Islet precursor cell (in vitro differentiated cells): ENCODE results near the gene CLCN3.
A peak's percentile ranks its signal among the peaks of the same experiment; 100 is the strongest.
"Not testable (repeated sequence)": the region's sequence is repeated elsewhere in the genome, so short reads cannot be mapped to it uniquely, and the experiment has no call there.

ENCODE experiments used
- DNase-seq: peaks from one replicate; pipeline ENCODE4 v3.0.0-alpha.2; 2018

The CLCN3 gene

GRCh38 chr4:169658975-169659715 is 38.8 kb downstream of the CLCN3 start:
- no peak for DNase-seq

- DNase-seq: peak; percentile 97
Observed at GRCh38 chr4:169659716-169660670, 39.6 kb downstream of the CLCN3 start.

- DNase-seq: no peak
Observed at GRCh38 chr4:169660929-169661328, 40.6 kb downstream of the CLCN3 start.

GRCh38 chr4:169661761-169662160 is 41.4 kb downstream of the CLCN3 start:
- DNase-seq: no peak

GRCh38 chr4:169662206-169662605 is 41.8 kb downstream of the CLCN3 start:
- no peak for DNase-seq

GRCh38 chr4:169663402-169663801 is 43.0 kb downstream of the CLCN3 start:
- DNase-seq: no peak

GRCh38 chr4:169663831-169664230 is 43.5 kb downstream of the CLCN3 start:
- DNase-seq: no peak

- DNase-seq: no peak
Observed at GRCh38 chr4:169664615-169665014, 44.2 kb downstream of the CLCN3 start.

- no peak for DNase-seq
Observed at GRCh38 chr4:169665046-169665737, 44.8 kb downstream of the CLCN3 start.

GRCh38 chr4:169668069-169668721 is 47.8 kb downstream of the CLCN3 start:
- DNase-seq: no peak

GRCh38 chr4:169675825-169676224 is 55.4 kb downstream of the CLCN3 start:
- DNase-seq: no peak

- no peak for DNase-seq
Observed at GRCh38 chr4:169677150-169677748, 56.9 kb downstream of the CLCN3 start.

GRCh38 chr4:169678486-169678885 is 58.1 kb downstream of the CLCN3 start:
- DNase-seq: not testable (repeated sequence)

- not testable (repeated sequence) for DNase-seq
Observed at GRCh38 chr4:169678951-169679591, 58.7 kb downstream of the CLCN3 start.

GRCh38 chr4:169682372-169683047 is 62.1 kb downstream of the CLCN3 start:
- DNase-seq: no peak

- no peak for DNase-seq
Observed at GRCh38 chr4:169689681-169690080, 69.3 kb downstream of the CLCN3 start.

- DNase-seq: no peak
Observed at GRCh38 chr4:169690787-169691186, 70.4 kb downstream of the CLCN3 start.

GRCh38 chr4:169698331-169698730 is 78.0 kb downstream of the CLCN3 start:
- no peak for DNase-seq

- DNase-seq: no peak
Observed at GRCh38 chr4:169707958-169708643, 87.7 kb downstream of the CLCN3 start.

GRCh38 chr4:169715826-169716225 is 95.4 kb downstream of the CLCN3 start:
- DNase-seq: no peak

GRCh38 chr4:169716677-169717076 is 96.3 kb downstream of the CLCN3 start:
- no peak for DNase-seq
